M059J (cell line): Measurements from ENCODE around the gene NBPF1. TPM values are rescaled to one million over a fixed set of nuclear protein-coding genes. Genes with fewer than 3 reads are reported as not detected.
"Not testable (repeated sequence)": the region's sequence is repeated elsewhere in the genome, so short reads cannot be mapped to it uniquely, and the experiment has no call there.

Experiments used
- DNase-seq: peaks from one replicate; pipeline ENCODE4 v3.0.0-alpha.2; 2012; ENCODE audit warnings: low read depth
- total RNA-seq: library from RNA; depleted of rRNA; stranded (reverse); fragments of >200 nt; shearing (Covaris generic); gene quantifications from 2 replicates; pipeline ENCODE4 v1.2.3, GENCODE V29; 2014

Gene NBPF1
- total RNA-seq, 1 experiment from 2014 or later, result 34.9 TPM

- not testable (repeated sequence) for DNase-seq
Measured at GRCh38 chr1:16621681-16622315, 8.4 kb upstream of the NBPF1 start.

GRCh38 chr1:16621300-16621658 lies 7.9 kb upstream of the NBPF1 start:
- no peak for DNase-seq

- DNase-seq, result peak; percentile 44
Measured at GRCh38 chr1:16619803-16620501, 6.6 kb upstream of the NBPF1 start.

- DNase-seq, result no peak
Measured at GRCh38 chr1:16618719-16619118, 5.4 kb upstream of the NBPF1 start.

GRCh38 chr1:16617778-16618580 lies 4.6 kb upstream of the NBPF1 start:
- no peak for DNase-seq

- no peak for DNase-seq
Measured at GRCh38 chr1:16617114-16617631, 3.8 kb upstream of the NBPF1 start.

- DNase-seq, result no peak
Measured at GRCh38 chr1:16615253-16616252, 2.2 kb upstream of the NBPF1 start.

- no peak for DNase-seq
Measured at GRCh38 chr1:16614361-16615252, 1.2 kb upstream of the NBPF1 start.

GRCh38 chr1:16612332-16613172 lies 812 bp downstream of the NBPF1 start:
- DNase-seq, result peak; percentile 93

GRCh38 chr1:16611981-16612331 lies 1.4 kb downstream of the NBPF1 start:
- not testable (repeated sequence) for DNase-seq

GRCh38 chr1:16611164-16611563 lies 2.2 kb downstream of the NBPF1 start:
- not testable (repeated sequence) for DNase-seq

GRCh38 chr1:16610553-16610952 lies 2.8 kb downstream of the NBPF1 start:
- DNase-seq, result not testable (repeated sequence)

GRCh38 chr1:16609761-16610160 lies 3.6 kb downstream of the NBPF1 start:
- not testable (repeated sequence) for DNase-seq

- no peak for DNase-seq
Measured at GRCh38 chr1:16608838-16609560, 4.4 kb downstream of the NBPF1 start.

GRCh38 chr1:16607853-16608815 lies 5.2 kb downstream of the NBPF1 start:
- DNase-seq, result not testable (repeated sequence)

GRCh38 chr1:16607433-16607851 lies 5.9 kb downstream of the NBPF1 start:
- no peak for DNase-seq

GRCh38 chr1:16606666-16607432 lies 6.5 kb downstream of the NBPF1 start:
- DNase-seq, result not testable (repeated sequence)
